ENCODE measurements around the gene RPL41.

Gene RPL41

DNA sequence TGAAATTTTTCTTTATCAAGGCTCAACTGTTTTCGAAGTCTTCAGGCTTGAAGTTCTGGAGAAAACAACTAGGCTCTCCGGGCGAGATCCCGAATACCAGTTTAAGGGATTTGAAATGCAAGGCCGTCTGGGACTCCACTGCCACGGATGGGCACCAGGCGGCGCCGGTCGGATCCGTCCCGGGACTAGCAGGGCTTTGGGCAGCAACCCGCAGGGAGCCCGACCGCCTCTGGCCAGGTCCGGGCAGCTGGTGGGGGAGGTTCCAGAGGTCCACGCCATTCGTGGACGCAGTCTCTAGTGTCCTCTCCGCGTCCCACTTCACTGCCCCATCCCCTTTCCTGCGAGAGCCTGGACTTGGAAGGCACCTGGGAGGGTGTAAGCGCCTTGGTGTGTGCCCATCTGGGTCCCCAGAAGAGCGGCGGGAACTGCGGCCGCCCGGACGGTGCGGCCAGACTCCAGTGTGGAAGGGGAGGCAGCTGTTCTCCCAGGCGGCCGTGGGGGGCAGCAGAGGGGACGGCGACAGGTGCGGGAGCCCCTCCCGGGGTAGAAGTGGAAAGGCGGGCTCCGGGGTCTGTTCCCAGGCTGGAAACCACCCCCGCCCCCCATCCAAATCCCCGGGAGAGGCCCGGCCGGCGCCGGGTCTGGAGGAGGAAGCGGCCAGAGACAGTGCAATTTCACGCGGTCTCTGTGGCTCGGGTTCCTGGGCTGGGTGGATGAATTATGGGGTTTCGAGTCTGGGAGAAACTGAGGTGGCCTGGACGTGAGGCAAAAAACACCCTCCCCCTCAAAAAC is 37.3 kb upstream of the RPL41 start:
- Histone ChIP-seq H3K27ac (peak overlapping the region; percentile 80), H3K9ac (no peak overlapping the region), H3K79me2 (no peaks in the 10 kb centered on the region), H3K9me3 (ENCODE audit: control insufficient read depth, low read length) (no peaks in the 10 kb centered on the region), H3K27me3 (ENCODE audit: control insufficient read depth, insufficient read depth, low read length) (no peaks in the 10 kb centered on the region), H2AFZ (peak overlapping the region; percentile 95), H3K4me1 (peaks cover 3% of the 10 kb centered on the region), H3K4me2 (ENCODE audit: low read length) (peak overlapping the region; percentile 98), H3K36me3 (ENCODE audit: control insufficient read depth, insufficient read depth, low read length) (no peaks in the 10 kb centered on the region), H3K4me3 (ENCODE audit: low read depth, low read length) (peak overlapping the region; percentile 75)
- TF ChIP-seq, protein P1, sequence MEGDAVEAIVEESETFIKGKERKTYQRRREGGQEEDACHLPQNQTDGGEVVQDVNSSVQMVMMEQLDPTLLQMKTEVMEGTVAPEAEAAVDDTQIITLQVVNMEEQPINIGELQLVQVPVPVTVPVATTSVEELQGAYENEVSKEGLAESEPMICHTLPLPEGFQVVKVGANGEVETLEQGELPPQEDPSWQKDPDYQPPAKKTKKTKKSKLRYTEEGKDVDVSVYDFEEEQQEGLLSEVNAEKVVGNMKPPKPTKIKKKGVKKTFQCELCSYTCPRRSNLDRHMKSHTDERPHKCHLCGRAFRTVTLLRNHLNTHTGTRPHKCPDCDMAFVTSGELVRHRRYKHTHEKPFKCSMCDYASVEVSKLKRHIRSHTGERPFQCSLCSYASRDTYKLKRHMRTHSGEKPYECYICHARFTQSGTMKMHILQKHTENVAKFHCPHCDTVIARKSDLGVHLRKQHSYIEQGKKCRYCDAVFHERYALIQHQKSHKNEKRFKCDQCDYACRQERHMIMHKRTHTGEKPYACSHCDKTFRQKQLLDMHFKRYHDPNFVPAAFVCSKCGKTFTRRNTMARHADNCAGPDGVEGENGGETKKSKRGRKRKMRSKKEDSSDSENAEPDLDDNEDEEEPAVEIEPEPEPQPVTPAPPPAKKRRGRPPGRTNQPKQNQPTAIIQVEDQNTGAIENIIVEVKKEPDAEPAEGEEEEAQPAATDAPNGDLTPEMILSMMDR (IDR thresholded peaks at IDR 0.05), result peak; percentile 82

DNA sequence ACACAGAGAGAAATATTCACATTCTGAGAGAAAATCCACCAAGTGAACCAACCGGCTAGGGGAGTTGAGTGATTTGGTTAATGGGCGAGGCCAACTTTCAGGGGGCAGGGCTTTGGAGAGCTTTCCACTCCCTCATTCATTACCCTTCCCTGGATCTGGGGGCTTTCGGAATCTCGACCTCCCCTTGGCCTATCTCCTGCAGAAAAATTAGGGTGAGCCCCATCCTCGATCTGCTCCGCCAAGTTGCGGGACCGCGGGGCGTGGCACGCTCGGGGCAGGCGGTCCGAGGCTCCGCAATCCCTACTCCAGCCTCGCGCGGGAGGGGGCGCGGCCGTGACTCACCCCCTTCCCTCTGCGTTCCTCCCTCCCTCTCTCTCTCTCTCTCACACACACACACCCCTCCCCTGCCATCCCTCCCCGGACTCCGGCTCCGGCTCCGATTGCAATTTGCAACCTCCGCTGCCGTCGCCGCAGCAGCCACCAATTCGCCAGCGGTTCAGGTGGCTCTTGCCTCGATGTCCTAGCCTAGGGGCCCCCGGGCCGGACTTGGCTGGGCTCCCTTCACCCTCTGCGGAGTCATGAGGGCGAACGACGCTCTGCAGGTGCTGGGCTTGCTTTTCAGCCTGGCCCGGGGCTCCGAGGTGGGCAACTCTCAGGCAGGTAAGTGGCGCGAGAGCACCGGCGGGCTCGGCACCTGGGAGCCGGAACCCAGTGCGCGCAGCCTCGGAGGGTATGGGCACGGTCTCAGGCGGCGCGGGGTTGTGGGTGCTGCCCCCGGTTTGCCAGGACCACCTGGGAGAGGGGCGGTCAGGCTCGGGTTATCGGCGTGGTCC is 36.5 kb upstream of the RPL41 start, which contains the start of gene ERBB3:
Gene ERBB3 (plus strand): TSS at position 443 of the 833 bp plus-strand sequence. CDS start 136 bp downstream, at position 579.
- no peak within 1 kb of the TSS for H3K9ac ChIP-seq
- H3K4me1 ChIP-seq, result peaks cover 3% of the 10 kb centered on the region
- H3K4me2 ChIP-seq (ENCODE audit: low read length), result peak within 1 kb of the TSS; percentile 98
- H2AFZ ChIP-seq, result peak within 1 kb of the TSS; percentile 95
- peak within 1 kb of the TSS; percentile 80 for H3K27ac ChIP-seq
- H3K4me3 ChIP-seq (ENCODE audit: low read depth, low read length), result peak within 1 kb of the TSS; percentile 75
- no peaks in the 10 kb centered on the region for H3K36me3 ChIP-seq (ENCODE audit: control insufficient read depth, insufficient read depth, low read length)
- H3K79me2 ChIP-seq, result no peaks in the 10 kb centered on the region
- H3K9me3 ChIP-seq (ENCODE audit: control insufficient read depth, low read length), result no peaks in the 10 kb centered on the region
- TF ChIP-seq, protein P1 (IDR thresholded peaks at IDR 0.05), result no peak
- no peaks in the 10 kb centered on the region for H3K27me3 ChIP-seq (ENCODE audit: control insufficient read depth, insufficient read depth, low read length)

DNA sequence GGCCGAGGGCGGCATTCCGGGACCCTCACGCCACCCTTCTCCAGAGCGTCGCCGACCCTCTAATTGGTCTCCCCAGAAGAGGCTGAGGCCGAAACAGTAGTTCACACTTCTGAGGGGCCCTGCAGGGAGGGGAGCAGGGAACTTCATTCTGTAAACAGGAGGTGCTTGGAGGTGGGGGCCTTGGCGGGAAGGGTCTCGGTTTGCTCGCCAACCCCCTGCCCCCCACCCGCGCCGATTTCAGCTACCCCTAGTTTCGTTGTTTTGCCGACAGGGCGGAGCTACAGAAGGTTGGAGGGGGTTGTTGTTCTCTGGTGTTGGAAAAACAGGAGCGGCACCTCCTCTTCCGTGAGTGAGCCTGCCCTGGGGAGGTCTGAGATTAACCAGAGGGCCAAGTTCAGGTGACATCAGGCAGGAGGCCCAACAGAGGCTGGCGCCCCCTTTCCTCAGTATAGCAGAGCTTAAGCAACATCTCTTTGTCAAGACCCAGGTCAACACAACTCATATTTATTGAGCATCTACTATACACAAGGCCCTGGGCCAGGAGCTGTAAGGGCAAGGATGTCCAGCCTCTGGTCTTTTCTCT is 35.8 kb upstream of the RPL41 start:
- Histone ChIP-seq H3K4me3 (ENCODE audit: low read depth, low read length) (peak overlapping the region; percentile 75), H3K9me3 (ENCODE audit: control insufficient read depth, low read length) (no peaks in the 10 kb centered on the region), H3K9ac (no peak overlapping the region), H3K27ac (peak overlapping the region; percentile 80), H3K27me3 (ENCODE audit: control insufficient read depth, insufficient read depth, low read length) (no peaks in the 10 kb centered on the region), H3K36me3 (ENCODE audit: control insufficient read depth, insufficient read depth, low read length) (no peaks in the 10 kb centered on the region), H2AFZ (peak overlapping the region; percentile 95), H3K4me2 (ENCODE audit: low read length) (peak overlapping the region; percentile 98), H3K4me1 (peaks cover 3% of the 10 kb centered on the region), H3K79me2 (no peaks in the 10 kb centered on the region)
- TF ChIP-seq, protein P1 (IDR thresholded peaks at IDR 0.05), result no peak

DNA sequence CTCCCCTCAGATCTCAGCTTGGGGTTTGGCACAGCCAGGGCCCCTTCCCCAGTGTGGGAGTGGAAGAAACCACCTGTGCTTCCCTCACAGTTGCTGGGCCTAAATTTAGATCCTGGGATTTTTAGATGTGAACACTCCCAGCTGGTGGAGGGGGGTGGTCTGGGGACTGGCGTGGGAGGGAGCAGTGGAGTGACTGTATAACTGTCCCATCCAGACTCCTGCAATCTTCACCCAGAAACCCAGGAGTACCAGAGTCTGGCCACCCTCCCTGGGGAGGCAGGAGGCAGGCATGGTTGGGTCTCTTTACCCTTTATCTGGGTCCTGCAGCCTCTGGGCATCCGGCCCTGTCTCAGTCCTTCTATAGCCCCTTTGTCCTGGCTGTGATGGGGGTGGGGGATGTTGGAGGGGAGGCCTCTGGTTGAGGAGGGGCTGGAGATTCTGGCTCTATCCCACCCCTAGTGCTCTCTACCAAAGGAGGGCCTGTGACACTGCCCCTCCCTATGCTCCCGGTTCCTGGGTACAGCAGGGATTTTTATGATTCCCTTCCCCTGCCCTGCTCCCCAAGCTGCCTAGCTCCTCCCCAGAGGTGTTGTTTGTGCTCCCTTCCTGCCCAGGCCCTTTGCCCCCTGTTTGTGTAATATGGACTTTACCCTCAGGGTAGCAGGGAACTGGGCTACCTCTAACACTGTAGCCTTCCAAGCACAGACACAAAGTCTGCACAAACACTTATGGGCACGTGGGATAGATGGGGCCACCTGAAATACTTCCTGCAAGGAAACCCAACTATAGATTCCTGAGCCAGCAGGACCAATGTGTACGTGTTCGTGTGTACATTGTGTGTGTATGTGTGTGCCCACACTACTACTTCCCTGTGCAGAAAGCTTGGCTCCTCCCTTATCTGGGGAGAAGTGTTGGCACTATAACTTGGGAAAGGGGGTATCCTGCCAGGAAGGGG is 34.8 kb upstream of the RPL41 start:
- TF ChIP-seq, protein P1 (IDR thresholded peaks at IDR 0.05), result no peak
- Histone ChIP-seq H3K9ac (no peak overlapping the region), H3K4me3 (ENCODE audit: low read depth, low read length) (peak overlapping the region; percentile 75)

More for the DNA sequence above, 34.8 kb upstream of the RPL41 start:
- Histone ChIP-seq H3K4me2 (ENCODE audit: low read length) (peak overlapping the region; percentile 98), H3K9me3 (ENCODE audit: control insufficient read depth, low read length) (no peaks in the 10 kb centered on the region), H3K27me3 (ENCODE audit: control insufficient read depth, insufficient read depth, low read length) (no peaks in the 10 kb centered on the region), H2AFZ (no peak overlapping the region), H3K36me3 (ENCODE audit: control insufficient read depth, insufficient read depth, low read length) (no peaks in the 10 kb centered on the region), H3K79me2 (no peaks in the 10 kb centered on the region), H3K27ac (no peak overlapping the region), H3K4me1 (peaks cover 8% of the 10 kb centered on the region)
